ENCODE measurements around the gene PKM. TPM values are rescaled to one million over a fixed set of nuclear protein-coding genes. Genes with fewer than 3 reads are reported as not detected.

The PKM gene
- total and polyA plus RNA-seq, 2 donors (not counting 3 experiments of a cell fraction or from before 2014, with no cell fraction given), result 689 to 968 TPM

- H4K20me1 ChIP-seq (replicated peaks; ENCODE audit: control insufficient read depth, extremely low read depth, insufficient read depth, low read length), result no peaks in the 10 kb centered on the region
- intact Hi-C loops (cut with micrococcal nuclease), result loop anchor here (1.0 to 2.0 kb wide), 3 partner anchors 32 to 87 kb away; partner anchors contain the start of genes PARP6 and PKM
- no peaks in the 10 kb centered on the region for H3K9me3 ChIP-seq (replicated peaks; ENCODE audit: control insufficient read depth, insufficient read depth, low read length)
- peaks cover 0 to 2% of the 10 kb centered on the region in 2 experiments for H3K27me3 ChIP-seq (ENCODE audit: control insufficient read depth in 2 of 2, insufficient read depth in 2 of 2, low read length in 2 of 2)
- FAIRE-seq, result peak; percentile 89
- TF ChIP-seq EZH2 (IDR thresholded peaks at IDR 0.05; ENCODE audit: borderline replicate concordance, low read depth, low read length, severe bottlenecking) (no peak), FOS (IDR thresholded peaks at IDR 0.05; ENCODE audit: borderline replicate concordance, insufficient read depth, low read length) (no peak), MAX (IDR thresholded peaks at IDR 0.05; ENCODE audit: insufficient read depth, insufficient read length) (no peak), CTCF (IDR thresholded peaks at IDR 0.05; ENCODE audit: extremely low read depth in 1 of 2, insufficient read depth in 1 of 2, low read depth in 1 of 2, low read length in 2 of 2) (peak; percentile 86 to 92)
- no peak overlapping the region for H3K4me2 ChIP-seq (ENCODE audit: insufficient read depth, low read length)
- POLR2A ChIA-PET, result no interaction called here
- dilution Hi-C loops (cut with MboI; ENCODE audit: extremely low pct_ligation_motif_present, low sequenced_read_pairs), result no loop called here
- DNase-seq (ENCODE audit: low read depth, low spot score), result peak; percentile 73
- CTCF ChIA-PET, result interaction anchor here (0.6 to 4.7 kb wide), 24 partner anchors 10 to 471 kb away, joined by 3 to 63 read pairs (median 4); no protein-coding TSS in a partner anchor
- H3K36me3 ChIP-seq (ENCODE audit: control insufficient read depth in 2 of 2, extremely low read depth in 1 of 2, insufficient read depth in 2 of 2, low read length in 2 of 2), result peaks cover 29 to 37% of the 10 kb centered on the region in 2 experiments
- H3K9ac ChIP-seq (replicated peaks; ENCODE audit: extremely low read depth, insufficient read depth, low read length), result no peak overlapping the region
- peaks cover 8% of the 10 kb centered on the region for H3K4me1 ChIP-seq (ENCODE audit: control insufficient read depth, extremely low read depth, insufficient read depth, low read length)
- H3K27ac ChIP-seq (ENCODE audit: insufficient read depth, low read depth, low read length), result no peak overlapping the region
- BruUV-seq (replicated peaks), result no TSS peak
- H3K79me2 ChIP-seq (ENCODE audit: control insufficient read depth, insufficient read depth, low read length), result no peaks in the 10 kb centered on the region
- no peaks in the 10 kb centered on the region for H3K9me1 ChIP-seq (replicated peaks; ENCODE audit: control insufficient read depth, extremely low read depth, insufficient read depth, low read length)
- no peak overlapping the region for H2AFZ ChIP-seq (ENCODE audit: low read depth, low read length)
- no peak overlapping the region for H3K4me3 ChIP-seq (replicated peaks in 1 of 3; ENCODE audit: insufficient read depth in 1 of 3, low read depth in 1 of 3, low read length in 3 of 3)
Measured at GRCh38 chr15:72199721-72200212, 31.2 kb downstream of the PKM start.

GRCh38 chr15:72199205-72199515 is 31.8 kb downstream of the PKM start:
- Histone ChIP-seq H4K20me1 (replicated peaks; ENCODE audit: control insufficient read depth, extremely low read depth, insufficient read depth, low read length) (no peaks in the 10 kb centered on the region), H3K4me3 (replicated peaks in 1 of 3; ENCODE audit: insufficient read depth in 1 of 3, low read depth in 1 of 3, low read length in 3 of 3) (no peak overlapping the region), H3K4me1 (ENCODE audit: control insufficient read depth, extremely low read depth, insufficient read depth, low read length) (peaks cover 7% of the 10 kb centered on the region), H3K27me3 (ENCODE audit: control insufficient read depth in 2 of 2, insufficient read depth in 2 of 2, low read length in 2 of 2) (peaks cover 0 to 2% of the 10 kb centered on the region in 2 experiments), H3K9me3 (replicated peaks; ENCODE audit: control insufficient read depth, insufficient read depth, low read length) (no peaks in the 10 kb centered on the region), H3K9ac (replicated peaks; ENCODE audit: extremely low read depth, insufficient read depth, low read length) (no peak overlapping the region), H2AFZ (ENCODE audit: low read depth, low read length) (no peak overlapping the region), H3K4me2 (ENCODE audit: insufficient read depth, low read length) (no peak overlapping the region), H3K9me1 (replicated peaks; ENCODE audit: control insufficient read depth, extremely low read depth, insufficient read depth, low read length) (no peaks in the 10 kb centered on the region), H3K27ac (ENCODE audit: insufficient read depth, low read depth, low read length) (no peak overlapping the region), H3K79me2 (ENCODE audit: control insufficient read depth, insufficient read depth, low read length) (no peaks in the 10 kb centered on the region), H3K36me3 (ENCODE audit: control insufficient read depth in 2 of 2, extremely low read depth in 1 of 2, insufficient read depth in 2 of 2, low read length in 2 of 2) (peaks cover 29 to 36% of the 10 kb centered on the region in 2 experiments)
- TF ChIP-seq FOS (IDR thresholded peaks at IDR 0.05; ENCODE audit: borderline replicate concordance, insufficient read depth, low read length) (no peak), CTCF (IDR thresholded peaks at IDR 0.05; ENCODE audit: extremely low read depth in 1 of 2, insufficient read depth in 1 of 2, low read depth in 1 of 2, low read length in 2 of 2) (no peak), JUN (IDR thresholded peaks at IDR 0.05; ENCODE audit: borderline replicate concordance, insufficient read depth, insufficient read length, low read depth) (no peak), POLR2AphosphoS5 (IDR thresholded peaks at IDR 0.05; ENCODE audit: insufficient read depth, low read depth, low read length) (no peak), EZH2 (IDR thresholded peaks at IDR 0.05; ENCODE audit: borderline replicate concordance, low read depth, low read length, severe bottlenecking) (no peak), POLR2A (IDR thresholded peaks at IDR 0.05; ENCODE audit: low read depth, low read length) (no peak), GATA2 (IDR thresholded peaks at IDR 0.05; ENCODE audit: insufficient read depth, insufficient read length, low read depth, low read length) (no peak), MAX (IDR thresholded peaks at IDR 0.05; ENCODE audit: insufficient read depth, insufficient read length) (no peak)
- no peak for FAIRE-seq
- ChIA-PET CTCF (interaction anchor here (0.8 to 4.7 kb wide), 14 partner anchors 10 to 180 kb away, joined by 3 to 63 read pairs (median 4); no protein-coding TSS in a partner anchor), POLR2A (no interaction called here)
- dilution Hi-C loops (cut with MboI; ENCODE audit: extremely low pct_ligation_motif_present, low sequenced_read_pairs) (no loop called here), intact Hi-C loops (cut with micrococcal nuclease) (loop anchor here (1.0 to 2.0 kb wide), 3 partner anchors 32 to 87 kb away; partner anchors contain the start of genes PARP6 and PKM)
- no peak for DNase-seq (ENCODE audit: low read depth, low spot score)
- TSS peak; percentile 98 for BruUV-seq (replicated peaks)
